KMS-11 (cell line): ENCODE data around the gene CFAP46.

ENCODE experiments used
- H2AFZ ChIP-seq: fragments of 200-600 bp; sonication (generic); 2 replicates; pipeline ENCODE4 v1.6.1; 2016; ENCODE audit warnings: antibody characterized with exemption, mixed run types, low read depth
- H3K27ac ChIP-seq: fragments of 200-600 bp; sonication (generic); 2 replicates; pipeline ENCODE4 v1.6.1; 2016; ENCODE audit warnings: mild to moderate bottlenecking, mixed run types
- H3K27me3 ChIP-seq: fragments of 200-600 bp; sonication (generic); 2 replicates; pipeline ENCODE4 v1.6.1; 2017; ENCODE audit warnings: mild to moderate bottlenecking, low read depth, mixed run types, moderate library complexity; ENCODE audit not compliant: insufficient read depth
- H3K36me3 ChIP-seq: fragments of 200-600 bp; sonication (generic); 2 replicates; pipeline ENCODE4 v1.6.1; 2017; ENCODE audit warnings: mild to moderate bottlenecking, mixed run types; ENCODE audit not compliant: insufficient read depth
- H3K4me1 ChIP-seq: fragments of 200-600 bp; sonication (generic); 2 replicates; pipeline ENCODE4 v1.6.1; 2016; ENCODE audit warnings: mild to moderate bottlenecking, low read depth, mixed run types; ENCODE audit not compliant: poor library complexity, severe bottlenecking
- H3K4me2 ChIP-seq: fragments of 200-600 bp; sonication (generic); 2 replicates; pipeline ENCODE4 v1.7.0; 2016; ENCODE audit warnings: mild to moderate bottlenecking, mixed run types
- H3K4me3 ChIP-seq: fragments of 200-600 bp; sonication (generic); IDR thresholded peaks from 2 replicates; pipeline ENCODE4 v1.6.1; 2017; ENCODE audit warnings: low read depth, low read length, mixed read lengths; ENCODE audit not compliant: insufficient read depth
- H3K79me2 ChIP-seq: fragments of 200-600 bp; sonication (generic); 2 replicates; pipeline ENCODE4 v1.6.1; 2016; ENCODE audit warnings: low read depth, mixed run types; ENCODE audit not compliant: insufficient read depth
- H3K9ac ChIP-seq: fragments of 200-600 bp; sonication (generic); 2 replicates; pipeline ENCODE4 v1.6.1; 2016; ENCODE audit warnings: mild to moderate bottlenecking, mixed run types
- H4K20me1 ChIP-seq: fragments of 200-600 bp; sonication (generic); 2 replicates; pipeline ENCODE4 v1.6.1; 2016; ENCODE audit warnings: mild to moderate bottlenecking, mixed run types; ENCODE audit not compliant: insufficient read depth
- CTCF ChIP-seq: fragments of 200-600 bp; sonication (generic); conservative IDR thresholded peaks from 2 replicates; pipeline ENCODE4 v1.6.1; 2017; ENCODE audit warnings: low read depth, mild to moderate bottlenecking, antibody characterized with exemption, low read length, moderate library complexity, mixed read lengths

The CFAP46 gene

DNA sequence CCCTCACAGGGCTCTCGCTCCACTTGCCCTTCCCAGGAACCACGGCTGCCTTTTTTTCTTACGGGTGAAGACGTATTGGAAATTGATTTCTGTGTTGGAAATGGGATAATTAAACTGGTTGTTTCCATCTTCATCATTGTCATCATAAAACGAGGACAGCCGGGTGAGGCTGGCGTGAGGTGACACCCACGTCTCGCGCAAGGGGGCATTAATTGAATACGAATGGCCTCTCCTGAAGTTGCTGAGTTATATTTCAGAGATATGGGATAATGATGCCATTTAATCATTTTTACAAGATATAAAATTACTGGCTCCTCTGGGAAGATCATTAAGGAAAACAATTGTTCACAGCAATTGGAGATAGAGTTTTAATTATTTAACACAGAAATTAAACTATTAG is 138.1 kb downstream of the CFAP46 start:
- Histone ChIP-seq H4K20me1 (no peaks in the 10 kb centered on the region), H2AFZ (no peak overlapping the region), H3K9ac (no peak overlapping the region), H3K79me2 (no peaks in the 10 kb centered on the region), H3K36me3 (no peaks in the 10 kb centered on the region), H3K27me3 (peaks cover 33% of the 10 kb centered on the region), H3K4me3 (no peak overlapping the region), H3K4me2 (no peak overlapping the region), H3K27ac (no peak overlapping the region), H3K4me1 (no peaks in the 10 kb centered on the region)
- no peak for TF ChIP-seq CTCF

DNA sequence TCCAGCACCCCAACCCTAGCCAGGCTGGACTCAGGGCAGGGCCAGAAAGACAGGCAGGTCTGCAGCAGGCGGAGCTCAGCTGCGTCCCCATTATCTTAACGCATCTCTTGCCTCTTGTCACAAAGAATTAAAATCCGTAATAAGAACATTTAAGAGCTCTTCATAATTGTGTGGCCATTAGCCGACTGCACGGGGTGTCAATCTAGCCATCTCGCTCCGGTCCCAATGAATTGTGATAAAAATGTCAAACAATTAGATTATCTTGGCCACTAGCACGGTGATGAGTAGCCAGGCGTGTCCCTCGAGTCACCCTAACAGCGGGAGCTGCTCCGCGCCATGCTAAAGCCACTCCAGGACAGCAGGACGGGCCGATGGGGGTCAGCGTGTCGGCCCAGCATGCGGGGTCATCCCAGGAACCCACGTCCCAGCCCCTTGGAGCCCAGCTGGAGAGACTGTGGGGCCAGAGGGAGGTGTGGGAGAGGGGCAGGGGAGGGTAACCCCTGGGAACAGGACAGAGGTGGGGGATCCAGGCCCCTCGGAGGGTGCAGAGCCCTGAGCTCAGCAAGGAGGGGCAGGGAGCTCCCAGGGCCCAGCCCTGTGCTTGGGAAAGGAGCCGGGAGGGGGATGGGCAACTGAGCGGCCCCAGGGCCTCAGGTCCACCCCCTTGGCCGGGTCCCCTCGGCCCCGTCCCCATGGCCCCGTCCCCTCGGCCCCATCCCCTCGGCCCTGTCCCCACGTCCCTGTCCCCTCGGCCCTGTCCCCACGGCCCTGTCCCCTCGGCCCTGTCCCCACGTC is 138.8 kb downstream of the CFAP46 start:
- no peaks in the 10 kb centered on the region for H3K79me2 ChIP-seq
- H2AFZ ChIP-seq = no peak overlapping the region
- H3K4me3 ChIP-seq = no peak overlapping the region
- H3K9ac ChIP-seq = no peak overlapping the region
- no peaks in the 10 kb centered on the region for H3K4me1 ChIP-seq
- no peak overlapping the region for H3K4me2 ChIP-seq
- no peaks in the 10 kb centered on the region for H4K20me1 ChIP-seq
- no peak for TF ChIP-seq CTCF
- H3K36me3 ChIP-seq = no peaks in the 10 kb centered on the region
- H3K27ac ChIP-seq = no peak overlapping the region
- H3K27me3 ChIP-seq = peaks cover 29% of the 10 kb centered on the region

DNA sequence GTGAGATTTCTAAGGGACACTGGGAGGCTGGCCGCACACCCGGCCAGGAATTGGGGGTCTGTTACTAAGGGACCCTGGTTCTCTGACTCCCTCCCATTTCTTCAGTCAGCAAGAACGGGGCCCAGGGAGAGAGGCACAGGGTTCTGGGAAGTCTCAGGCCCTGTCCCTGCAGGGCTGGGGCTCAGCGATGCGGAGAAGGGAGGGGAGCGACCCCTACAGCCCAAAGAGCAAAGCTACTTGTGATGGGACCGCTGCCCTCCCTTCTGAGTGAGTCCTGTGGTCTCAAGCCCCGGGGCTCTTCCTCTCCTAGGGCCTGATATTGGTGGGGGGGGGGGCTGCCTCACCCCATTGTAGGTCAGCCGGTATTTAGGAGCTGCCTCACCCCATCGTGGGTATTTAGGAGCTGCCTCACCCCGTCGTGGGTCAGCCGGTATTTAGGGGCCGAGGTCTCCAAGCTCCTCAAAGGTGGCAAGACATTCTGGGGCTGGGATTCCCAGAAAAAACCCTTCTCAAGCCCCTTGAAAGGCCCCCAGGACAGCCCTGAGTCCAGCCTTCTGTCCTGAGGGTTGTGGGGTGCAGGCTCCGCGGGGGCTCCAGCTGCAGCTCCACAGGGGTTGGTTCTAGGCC is 139.6 kb downstream of the CFAP46 start:
- no peak overlapping the region for H3K27ac ChIP-seq
- no peak overlapping the region for H3K9ac ChIP-seq
- H3K4me3 ChIP-seq = no peak overlapping the region
- H3K27me3 ChIP-seq = peaks cover 32% of the 10 kb centered on the region
- TF ChIP-seq CTCF = no peak
- H4K20me1 ChIP-seq = no peaks in the 10 kb centered on the region
- H3K4me2 ChIP-seq = no peak overlapping the region
- no peak overlapping the region for H2AFZ ChIP-seq
- H3K36me3 ChIP-seq = no peaks in the 10 kb centered on the region
- no peaks in the 10 kb centered on the region for H3K79me2 ChIP-seq
- H3K4me1 ChIP-seq = no peaks in the 10 kb centered on the region

- no peak for TF ChIP-seq CTCF
- Histone ChIP-seq H3K79me2 (no peaks in the 10 kb centered on the region), H3K4me2 (no peak overlapping the region), H4K20me1 (no peaks in the 10 kb centered on the region), H3K4me3 (no peak overlapping the region), H2AFZ (no peak overlapping the region), H3K27ac (no peak overlapping the region), H3K9ac (no peak overlapping the region), H3K4me1 (no peaks in the 10 kb centered on the region), H3K27me3 (peaks cover 33% of the 10 kb centered on the region), H3K36me3 (no peaks in the 10 kb centered on the region)
Observed at GRCh38 chr10:132802048-132802447, 140.3 kb downstream of the CFAP46 start.
